ENCODE measurements around the gene PAGE2.
"Not testable (repeated sequence)": the region's sequence is repeated elsewhere in the genome, so short reads cannot be mapped to it uniquely, and the experiment has no call there.

Gene PAGE2

DNA sequence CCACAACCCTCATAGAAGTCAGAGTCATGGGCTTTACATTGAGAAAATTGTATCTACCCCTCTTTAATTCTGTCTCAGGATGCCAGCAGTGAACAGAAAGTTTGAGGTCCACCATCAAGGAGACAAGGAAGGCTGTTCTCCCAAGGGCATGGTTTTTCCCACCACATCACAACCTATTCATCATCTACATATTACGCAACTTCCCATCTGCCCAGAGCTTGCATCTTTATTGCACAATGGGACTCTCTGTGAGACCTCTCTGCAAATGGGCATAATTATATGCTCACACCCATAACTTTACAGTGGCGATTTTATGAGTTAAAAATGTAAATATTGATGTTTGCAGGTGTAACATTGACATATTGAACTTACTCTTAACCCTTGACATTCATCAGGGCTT, 38.9 kb downstream of the PAGE2 start:
- DNase-seq: no peak

DNA sequence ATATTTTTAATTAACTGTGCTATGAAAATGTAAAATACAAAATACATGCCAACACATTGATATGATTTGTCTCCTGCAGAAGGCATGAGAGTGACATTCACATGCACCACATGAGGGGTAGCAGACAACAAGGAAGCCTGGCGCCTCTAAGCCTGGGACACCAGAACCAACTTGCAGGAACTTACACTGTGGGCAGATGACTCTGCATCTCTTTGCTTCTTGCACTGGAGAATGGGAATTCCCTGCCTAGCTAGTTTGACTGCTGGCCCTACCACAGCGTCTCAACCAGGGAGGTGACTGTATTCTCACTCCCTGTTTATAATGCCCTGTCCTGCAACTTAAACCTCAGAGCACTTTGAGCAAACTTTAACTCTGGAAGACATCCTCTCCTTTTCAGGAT, 40.5 kb downstream of the PAGE2 start:
- DNase-seq: no peak

DNA sequence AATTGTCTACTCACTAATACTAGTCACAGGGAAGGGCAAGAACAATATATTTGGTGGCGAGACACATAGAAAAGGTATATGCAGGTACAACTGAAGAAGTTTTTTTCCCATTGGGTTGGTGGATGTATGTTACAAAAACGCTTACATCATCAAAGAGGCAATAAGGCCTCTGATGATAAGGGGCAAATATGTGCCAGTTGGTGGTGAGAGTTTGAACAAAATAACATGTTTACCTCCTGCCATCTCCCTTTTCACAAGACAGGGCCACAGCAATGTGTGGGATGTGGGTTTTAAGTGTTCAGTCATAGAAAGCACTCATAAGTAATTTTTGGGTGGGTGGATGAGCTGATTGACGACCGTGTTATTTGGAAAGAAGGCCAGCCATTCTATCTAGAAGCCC, 41.7 kb downstream of the PAGE2 start:
- no peak for DNase-seq

- DNase-seq: no peak
Observed at GRCh38 chrX:55132416-55132815, 43.6 kb downstream of the PAGE2 start.

DNA sequence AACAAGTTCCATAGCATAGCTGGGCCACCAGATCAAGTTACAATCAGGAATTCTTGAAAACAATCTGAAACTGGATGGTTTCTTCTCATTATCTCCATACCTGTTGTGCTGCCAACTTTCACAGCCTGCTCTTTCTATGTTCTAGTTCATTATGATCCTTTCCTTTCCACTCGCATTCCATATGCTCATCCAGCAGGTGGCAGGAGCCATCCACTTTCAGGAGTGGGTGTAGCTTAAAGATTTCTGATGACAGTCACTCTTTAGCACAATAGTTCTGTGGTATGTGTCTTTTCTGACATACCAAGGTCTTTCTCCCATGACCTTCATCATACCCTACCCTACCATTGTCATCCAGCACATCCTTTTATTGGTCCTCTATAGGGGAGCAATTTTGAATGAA, 46.4 kb downstream of the PAGE2 start:
- no peak for DNase-seq

- DNase-seq: not testable (repeated sequence)
Observed at GRCh38 chrX:55140800-55141199, 52.0 kb downstream of the PAGE2 start.

Data from cortex of kidney (tissue), 1 donor.